Measurements from ENCODE around the gene SEC63.
"Not testable (repeated sequence)": the region's sequence is repeated elsewhere in the genome, so short reads cannot be mapped to it uniquely, and the experiment has no call there.

Gene SEC63

GRCh38 chr6:107941627-107942026, 16.4 kb downstream of the SEC63 start:
- Histone ChIP-seq H3K4me3 (ENCODE audit: low read depth in 1 of 2, low read length in 1 of 2) (no peak overlapping the region), H3K4me1 (ENCODE audit: control insufficient read depth in 1 of 2, insufficient read depth in 1 of 2, low read depth in 1 of 2, low read length in 1 of 2) (peaks cover 0 to 3% of the 10 kb centered on the region in 2 experiments), H3K36me3 (no peaks in the 10 kb centered on the region), H3K27ac (no peak overlapping the region), H3K27me3 (no peaks in the 10 kb centered on the region), H3K9me3 (no peaks in the 10 kb centered on the region)
- TF ChIP-seq CTCF (IDR thresholded peaks at IDR 0.05), result no peak

GRCh38 chr6:107941199-107941598, 16.8 kb downstream of the SEC63 start:
- no peak for TF ChIP-seq CTCF (IDR thresholded peaks at IDR 0.05)
- no peak overlapping the region for H3K27ac ChIP-seq
- H3K9me3 ChIP-seq, result no peaks in the 10 kb centered on the region
- no peaks in the 10 kb centered on the region for H3K36me3 ChIP-seq
- no peaks in the 10 kb centered on the region for H3K4me1 ChIP-seq (ENCODE audit: control insufficient read depth in 1 of 2, insufficient read depth in 1 of 2, low read depth in 1 of 2, low read length in 1 of 2)
- H3K27me3 ChIP-seq, result no peaks in the 10 kb centered on the region
- H3K4me3 ChIP-seq (ENCODE audit: low read depth in 1 of 2, low read length in 1 of 2), result no peak overlapping the region

GRCh38 chr6:107936910-107937292, 21.1 kb downstream of the SEC63 start:
- not testable (repeated sequence) for H3K4me1 ChIP-seq (ENCODE audit: control insufficient read depth in 1 of 2, insufficient read depth in 1 of 2, low read depth in 1 of 2, low read length in 1 of 2); H3K27me3 ChIP-seq; H3K4me3 ChIP-seq (ENCODE audit: low read depth in 1 of 2, low read length in 1 of 2); H3K36me3 ChIP-seq; H3K27ac ChIP-seq; H3K9me3 ChIP-seq

- H3K9me3 ChIP-seq, result no peaks in the 10 kb centered on the region
These were observed 21.7 kb downstream of the SEC63 start for GRCh38 chr6:107936162-107936909.

GRCh38 chr6:107934229-107934628, 23.8 kb downstream of the SEC63 start:
- not testable (repeated sequence) for H3K9me3 ChIP-seq, H3K27me3 ChIP-seq

More at GRCh38 chr6:107936162-107936909, 21.7 kb downstream of the SEC63 start:
- Histone ChIP-seq H3K4me1 (ENCODE audit: control insufficient read depth in 1 of 2, insufficient read depth in 1 of 2, low read depth in 1 of 2, low read length in 1 of 2) (no peaks in the 10 kb centered on the region), H3K36me3 (no peaks in the 10 kb centered on the region), H3K27ac (no peak overlapping the region), H3K27me3 (no peaks in the 10 kb centered on the region), H3K4me3 (ENCODE audit: low read depth in 1 of 2, low read length in 1 of 2) (no peak overlapping the region)
- TF ChIP-seq CTCF (IDR thresholded peaks at IDR 0.05), result no peak

GRCh38 chr6:107932580-107932979, 25.4 kb downstream of the SEC63 start:
- no peaks in the 10 kb centered on the region for H3K27me3 ChIP-seq
- H3K36me3 ChIP-seq, result peaks cover 5% of the 10 kb centered on the region
- no peaks in the 10 kb centered on the region for H3K4me1 ChIP-seq (ENCODE audit: control insufficient read depth in 1 of 2, insufficient read depth in 1 of 2, low read depth in 1 of 2, low read length in 1 of 2)
- H3K27ac ChIP-seq, result no peak overlapping the region
- no peak for TF ChIP-seq CTCF (IDR thresholded peaks at IDR 0.05)
- no peaks in the 10 kb centered on the region for H3K9me3 ChIP-seq
- no peak overlapping the region for H3K4me3 ChIP-seq (ENCODE audit: low read depth in 1 of 2, low read length in 1 of 2)

More at GRCh38 chr6:107934229-107934628, 23.8 kb downstream of the SEC63 start:
- not testable (repeated sequence) for H3K4me3 ChIP-seq (ENCODE audit: low read depth in 1 of 2, low read length in 1 of 2); H3K4me1 ChIP-seq (ENCODE audit: control insufficient read depth in 1 of 2, insufficient read depth in 1 of 2, low read depth in 1 of 2, low read length in 1 of 2); H3K36me3 ChIP-seq; H3K27ac ChIP-seq
